Hematopoietic multipotent progenitor cell treated with erythropoietin and hydrocortisone succinate and interleukin-3 and kit ligand, for 8 days (in vitro differentiated cells): ENCODE data around the gene KRT76.

Experiments
- DNase-seq: peaks from one replicate; pipeline ENCODE4 v3.0.0-alpha.2; 2015

The KRT76 gene

DNA sequence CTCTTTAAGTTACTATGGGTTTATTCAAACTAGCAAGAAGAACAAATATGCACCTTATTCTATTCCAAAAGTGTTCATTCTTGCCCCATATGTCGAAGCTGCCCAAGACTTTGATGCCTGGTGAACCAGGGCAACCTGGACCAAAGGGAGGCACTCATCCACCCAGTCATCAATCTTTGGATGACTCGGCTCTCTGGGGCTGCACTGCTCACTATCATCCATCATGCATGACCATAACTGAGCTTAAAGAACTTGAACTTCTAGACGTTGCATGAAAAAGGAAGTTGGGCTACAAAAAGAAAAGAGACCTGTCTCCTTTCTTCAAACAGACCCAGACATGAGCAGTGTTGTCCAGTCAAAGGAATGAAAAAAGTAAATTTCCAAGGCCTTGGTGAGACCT is 35.6 kb upstream of the KRT76 start:
- no peak for DNase-seq

- DNase-seq = no peak
Observed at GRCh38 chr12:52812073-52812400, 34.9 kb upstream of the KRT76 start.

- DNase-seq = no peak
Observed at GRCh38 chr12:52811191-52812072, 34.3 kb upstream of the KRT76 start.

- DNase-seq = no peak
Observed at GRCh38 chr12:52810554-52810953, 33.4 kb upstream of the KRT76 start.

GRCh38 chr12:52809166-52809565 is 32.0 kb upstream of the KRT76 start:
- no peak for DNase-seq

GRCh38 chr12:52808573-52809160 is 31.5 kb upstream of the KRT76 start:
- DNase-seq = no peak

- no peak for DNase-seq
Observed at GRCh38 chr12:52807544-52808470, 30.7 kb upstream of the KRT76 start.

DNA sequence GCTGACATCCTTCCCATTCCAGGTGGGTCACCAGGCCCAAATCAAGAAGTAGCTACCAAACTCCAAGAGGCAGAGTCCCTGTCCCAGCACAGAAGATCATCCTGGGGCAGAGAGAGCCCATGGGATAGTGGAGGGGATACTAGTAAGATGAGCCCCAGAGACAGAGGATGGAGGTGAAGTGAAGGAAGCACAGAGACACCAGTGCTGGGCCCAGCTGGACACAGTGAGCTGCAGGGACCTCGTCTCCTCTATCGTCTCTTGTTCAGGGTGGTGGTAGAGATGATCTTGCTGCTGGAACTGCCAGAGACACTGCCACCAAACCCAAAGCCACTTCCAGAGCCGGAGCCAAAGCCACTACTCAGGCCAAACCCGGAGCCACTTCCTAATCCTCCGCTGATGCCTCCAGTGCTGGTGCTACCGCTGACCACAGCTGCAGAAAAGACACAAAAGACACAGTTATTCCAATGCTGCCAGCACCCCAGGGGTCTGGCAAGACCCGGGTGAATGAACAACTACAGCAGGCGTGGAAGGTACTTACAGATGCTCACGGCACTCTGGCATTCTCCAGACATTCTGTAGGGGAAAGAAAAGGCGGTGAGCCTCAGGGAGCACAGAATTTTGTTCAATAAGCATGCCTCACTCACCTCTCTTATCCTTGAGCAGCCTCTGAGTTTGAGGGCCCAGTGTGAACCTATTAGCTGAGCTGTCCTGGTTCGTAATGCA is 29.8 kb upstream of the KRT76 start:
- no peak for DNase-seq

GRCh38 chr12:52806169-52806811 is 29.1 kb upstream of the KRT76 start:
- DNase-seq = no peak

- no peak for DNase-seq
Observed at GRCh38 chr12:52805739-52806138, 28.6 kb upstream of the KRT76 start.

GRCh38 chr12:52805000-52805399 is 27.9 kb upstream of the KRT76 start:
- no peak for DNase-seq

- DNase-seq = no peak
Observed at GRCh38 chr12:52802442-52802841, 25.3 kb upstream of the KRT76 start.

DNA sequence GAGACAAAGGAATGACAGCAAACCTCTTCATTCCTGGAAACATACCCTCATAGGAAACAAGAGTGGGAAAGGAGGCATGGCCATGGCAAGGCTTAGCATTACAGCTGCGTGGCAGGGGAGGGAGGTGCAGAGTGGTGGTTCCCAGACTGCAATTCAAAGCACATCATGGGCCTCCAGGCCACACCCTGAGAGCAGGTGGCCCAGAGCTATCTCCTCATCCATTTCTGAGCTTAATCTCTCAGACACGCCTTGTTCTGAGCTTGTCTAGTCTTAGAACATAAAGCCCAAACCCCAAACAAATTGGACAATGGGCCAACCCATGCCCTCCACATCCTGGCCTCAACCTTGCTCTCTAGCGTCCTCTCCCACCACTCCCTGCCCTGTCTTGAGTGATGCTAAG is 24.6 kb upstream of the KRT76 start:
- no peak for DNase-seq

GRCh38 chr12:52800259-52800917 is 23.2 kb upstream of the KRT76 start:
- DNase-seq = no peak

DNA sequence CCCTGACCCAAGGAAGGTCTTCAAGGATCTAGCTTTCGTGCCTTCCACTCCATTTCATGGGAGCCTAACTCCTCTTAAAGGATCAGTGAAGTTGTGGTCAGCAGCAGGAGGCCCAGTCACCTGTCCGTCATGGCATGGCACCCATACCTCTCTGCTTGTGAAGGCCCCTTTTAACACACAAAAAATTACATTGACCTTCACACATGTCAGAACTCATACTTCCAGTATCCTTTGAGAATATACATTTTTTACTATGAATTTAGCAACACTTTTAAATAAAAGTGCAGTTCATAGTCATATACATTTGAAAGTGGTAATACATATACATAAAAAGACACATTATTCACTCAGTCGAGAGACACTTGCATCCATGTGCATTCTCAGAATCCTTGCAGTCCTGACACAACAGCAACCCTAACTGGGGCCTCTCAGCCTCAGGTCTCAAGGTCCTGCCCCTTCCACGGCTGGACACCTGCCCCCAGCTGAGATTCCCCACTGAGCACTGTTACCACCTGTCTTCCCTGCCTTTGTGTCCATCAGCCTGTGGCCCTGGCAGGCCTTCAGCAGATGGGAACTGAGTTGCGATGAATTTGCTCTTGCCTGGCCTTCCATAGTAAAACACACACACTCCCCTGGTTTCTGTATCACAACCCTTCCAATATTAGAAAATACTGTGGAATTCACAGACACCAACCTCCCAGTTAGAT is 22.5 kb upstream of the KRT76 start:
- DNase-seq = no peak

GRCh38 chr12:52798671-52799504 is 21.7 kb upstream of the KRT76 start:
- no peak for DNase-seq

- DNase-seq = peak; percentile 57
Observed at GRCh38 chr12:52798003-52798670, 21.0 kb upstream of the KRT76 start.

- no peak for DNase-seq
Observed at GRCh38 chr12:52797529-52797894, 20.4 kb upstream of the KRT76 start.

- peak; percentile 99 for DNase-seq
Observed at GRCh38 chr12:52796839-52797528, 19.8 kb upstream of the KRT76 start.
